ENCODE measurements around the gene GFI1.
A peak's percentile ranks its signal among the peaks of the same experiment; 100 is the strongest.

DNA sequence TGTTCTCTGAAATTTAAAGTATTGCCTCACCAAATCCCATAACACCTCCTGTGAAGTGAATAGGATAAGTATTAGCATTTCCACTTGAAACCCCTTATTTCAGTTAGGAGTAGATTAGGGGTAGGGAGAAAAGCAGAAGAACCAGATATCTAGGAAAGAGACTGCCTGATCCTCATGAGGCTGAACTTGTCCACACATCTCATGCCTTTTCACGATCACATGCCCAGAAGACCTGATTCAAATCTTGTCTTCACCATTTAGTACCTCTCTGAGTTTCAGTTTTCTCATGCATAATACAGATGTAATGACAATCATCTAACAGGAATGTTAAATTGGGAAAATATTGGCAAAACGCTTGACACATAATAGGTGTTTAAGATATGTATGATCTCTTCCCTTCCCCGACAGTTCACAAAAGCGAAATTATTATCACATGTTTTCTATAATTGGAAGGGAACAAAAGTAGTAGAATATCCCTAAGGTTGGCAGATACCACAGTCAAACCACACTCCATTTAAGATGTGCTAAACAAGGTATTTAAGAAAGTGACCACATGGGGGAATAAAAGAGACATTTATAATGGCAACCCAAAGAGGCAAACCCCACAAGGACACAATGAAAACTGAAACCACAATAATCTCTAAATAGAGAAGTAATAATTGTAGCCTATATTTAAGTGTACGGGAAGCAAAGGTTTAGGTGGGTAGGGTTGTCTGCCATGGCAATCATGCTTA lies 25.2 kb downstream of the GFI1 start:
- TF ChIP-seq, protein P1, sequence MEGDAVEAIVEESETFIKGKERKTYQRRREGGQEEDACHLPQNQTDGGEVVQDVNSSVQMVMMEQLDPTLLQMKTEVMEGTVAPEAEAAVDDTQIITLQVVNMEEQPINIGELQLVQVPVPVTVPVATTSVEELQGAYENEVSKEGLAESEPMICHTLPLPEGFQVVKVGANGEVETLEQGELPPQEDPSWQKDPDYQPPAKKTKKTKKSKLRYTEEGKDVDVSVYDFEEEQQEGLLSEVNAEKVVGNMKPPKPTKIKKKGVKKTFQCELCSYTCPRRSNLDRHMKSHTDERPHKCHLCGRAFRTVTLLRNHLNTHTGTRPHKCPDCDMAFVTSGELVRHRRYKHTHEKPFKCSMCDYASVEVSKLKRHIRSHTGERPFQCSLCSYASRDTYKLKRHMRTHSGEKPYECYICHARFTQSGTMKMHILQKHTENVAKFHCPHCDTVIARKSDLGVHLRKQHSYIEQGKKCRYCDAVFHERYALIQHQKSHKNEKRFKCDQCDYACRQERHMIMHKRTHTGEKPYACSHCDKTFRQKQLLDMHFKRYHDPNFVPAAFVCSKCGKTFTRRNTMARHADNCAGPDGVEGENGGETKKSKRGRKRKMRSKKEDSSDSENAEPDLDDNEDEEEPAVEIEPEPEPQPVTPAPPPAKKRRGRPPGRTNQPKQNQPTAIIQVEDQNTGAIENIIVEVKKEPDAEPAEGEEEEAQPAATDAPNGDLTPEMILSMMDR (IDR thresholded peaks at IDR 0.05 in 8 of 11, conservative IDR thresholded peaks at IDR 0.05 in 3 of 11) = peak in 1 of 11 experiments; percentile 12
- TF ChIP-seq POLR2AphosphoS5 (IDR thresholded peaks at IDR 0.05) (no peak), POLR2A (IDR thresholded peaks at IDR 0.05) (no peak)
